Measurements from ENCODE around the gene ORM2. TPM values are rescaled to one million over a fixed set of nuclear protein-coding genes. Genes with fewer than 3 reads are reported as not detected.

Gene ORM2
- total RNA-seq, 2 donors from 2014 or later, result 0.59 to 0.80 TPM

DNA sequence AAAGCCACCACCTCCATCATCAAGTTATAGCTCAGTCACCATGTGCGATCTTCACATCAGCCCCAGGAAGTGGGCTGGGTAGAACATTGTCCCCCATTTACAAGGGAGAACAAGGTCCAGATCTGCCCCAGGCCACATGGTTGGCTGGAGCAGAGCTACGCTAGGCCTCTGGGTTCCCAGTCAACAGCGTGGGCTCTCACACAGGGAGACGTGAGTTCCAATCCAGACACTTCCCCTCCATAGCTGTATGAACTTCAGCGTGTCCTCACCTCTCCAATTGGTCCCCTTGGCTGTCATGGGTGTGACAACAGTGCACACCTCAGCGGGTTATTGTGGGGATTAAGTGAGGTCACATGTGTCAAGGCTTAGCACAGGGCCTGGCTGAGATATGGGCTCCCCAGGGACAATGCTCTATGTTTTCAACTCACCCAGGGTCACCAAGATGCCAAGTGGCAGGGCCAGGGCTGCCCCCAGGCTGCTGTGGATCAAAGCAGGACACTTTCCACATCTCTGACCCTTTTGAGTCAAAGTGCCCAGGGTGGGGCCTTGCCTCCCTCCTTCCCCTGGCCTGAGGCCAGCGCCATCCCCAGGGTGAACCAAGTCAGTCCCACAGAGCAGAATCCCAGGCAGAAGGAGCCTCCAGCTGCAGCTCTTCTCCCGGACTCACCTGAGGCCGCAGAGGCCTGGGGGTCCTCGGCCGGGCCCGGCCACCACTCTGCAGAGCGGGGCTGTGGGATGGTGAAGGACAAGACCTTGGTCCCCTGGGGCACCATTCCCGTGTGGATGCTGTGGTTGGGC is 38.3 kb downstream of the ORM2 start:
- Mint-ChIP-seq H3K36me3 (ENCODE audit: low read depth) (peaks cover 15% of the 10 kb centered on the region), H3K27ac (no peak overlapping the region), H3K4me1 (peaks cover 20% of the 10 kb centered on the region), H3K4me3 (no peak overlapping the region), H3K27me3 (ENCODE audit: insufficient read depth) (no peaks in the 10 kb centered on the region), H3K9me3 (no peaks in the 10 kb centered on the region)
- no peaks in the 10 kb centered on the region for H3K9me3 ChIP-seq (ENCODE audit: control insufficient read depth, low read length)
- peaks cover 6% of the 10 kb centered on the region for H3K4me1 ChIP-seq (ENCODE audit: control insufficient read depth, insufficient read depth, low read length)
- no peak overlapping the region for H3K27ac ChIP-seq (ENCODE audit: low read depth, low read length)
- DNase-seq, result no peak
- H3K9ac ChIP-seq (ENCODE audit: extremely low read depth, low read length, poor library complexity, severe bottlenecking), result no peak overlapping the region
- no peaks in the 10 kb centered on the region for H3K36me3 ChIP-seq (ENCODE audit: control insufficient read depth, insufficient read depth, low read length)
- TF ChIP-seq, protein P1, sequence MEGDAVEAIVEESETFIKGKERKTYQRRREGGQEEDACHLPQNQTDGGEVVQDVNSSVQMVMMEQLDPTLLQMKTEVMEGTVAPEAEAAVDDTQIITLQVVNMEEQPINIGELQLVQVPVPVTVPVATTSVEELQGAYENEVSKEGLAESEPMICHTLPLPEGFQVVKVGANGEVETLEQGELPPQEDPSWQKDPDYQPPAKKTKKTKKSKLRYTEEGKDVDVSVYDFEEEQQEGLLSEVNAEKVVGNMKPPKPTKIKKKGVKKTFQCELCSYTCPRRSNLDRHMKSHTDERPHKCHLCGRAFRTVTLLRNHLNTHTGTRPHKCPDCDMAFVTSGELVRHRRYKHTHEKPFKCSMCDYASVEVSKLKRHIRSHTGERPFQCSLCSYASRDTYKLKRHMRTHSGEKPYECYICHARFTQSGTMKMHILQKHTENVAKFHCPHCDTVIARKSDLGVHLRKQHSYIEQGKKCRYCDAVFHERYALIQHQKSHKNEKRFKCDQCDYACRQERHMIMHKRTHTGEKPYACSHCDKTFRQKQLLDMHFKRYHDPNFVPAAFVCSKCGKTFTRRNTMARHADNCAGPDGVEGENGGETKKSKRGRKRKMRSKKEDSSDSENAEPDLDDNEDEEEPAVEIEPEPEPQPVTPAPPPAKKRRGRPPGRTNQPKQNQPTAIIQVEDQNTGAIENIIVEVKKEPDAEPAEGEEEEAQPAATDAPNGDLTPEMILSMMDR (conservative IDR thresholded peaks at IDR 0.05), result no peak
- H3K4me3 ChIP-seq (ENCODE audit: low read length), result no peak overlapping the region
- no peaks in the 10 kb centered on the region for H3K27me3 ChIP-seq (ENCODE audit: control insufficient read depth, insufficient read depth, low read length, poor library complexity, severe bottlenecking)
- 92 to 95% methylated on average over 6 to 14 of the region's 14 CpGs for WGBS, 2 experiments (ENCODE audit: insufficient coverage in 1 of 2, insufficient read length in 1 of 2)

DNA sequence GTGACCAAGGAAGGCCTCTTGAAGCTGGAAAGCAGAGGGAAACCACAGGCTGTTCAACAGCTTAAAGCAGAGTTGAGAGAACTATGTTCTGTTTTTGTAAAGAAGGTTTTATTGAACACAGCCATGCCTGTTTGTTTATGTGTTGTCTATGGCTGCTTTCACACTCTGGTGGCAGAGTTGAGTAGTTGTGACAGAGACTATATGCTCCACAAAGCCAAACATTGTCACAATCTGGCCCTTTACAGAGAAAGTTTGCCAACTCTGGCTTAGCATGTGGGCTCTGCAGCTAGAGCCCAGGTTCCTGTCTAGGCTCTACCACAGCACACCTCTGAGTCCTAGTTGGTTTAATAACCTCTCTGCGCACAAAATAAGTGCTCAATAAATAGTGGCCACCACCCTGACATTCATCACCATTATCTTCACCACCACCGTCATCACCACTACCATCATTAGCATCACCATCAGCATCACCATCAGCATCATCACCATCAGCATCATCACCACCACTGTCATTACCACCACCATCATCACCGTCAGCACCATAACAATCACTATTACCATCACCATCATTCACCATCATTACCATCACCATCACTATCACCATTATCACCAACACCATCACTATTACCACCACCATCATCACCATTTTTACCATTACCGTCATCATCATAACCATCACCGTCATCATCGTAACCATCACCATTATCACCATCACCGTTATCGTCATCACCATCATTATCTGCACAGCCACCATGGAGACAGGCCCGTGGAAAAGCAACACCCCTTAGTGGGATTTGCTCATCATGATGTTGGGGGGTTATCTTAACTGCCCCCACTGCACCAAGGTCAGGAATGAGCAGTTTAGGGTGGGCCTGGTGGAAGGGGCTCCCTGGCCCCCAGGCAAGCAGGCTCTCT is 39.8 kb downstream of the ORM2 start:
- H3K4me3 Mint-ChIP-seq, result no peak overlapping the region
- Histone ChIP-seq H3K4me1 (ENCODE audit: control insufficient read depth, insufficient read depth, low read length) (peaks cover 6% of the 10 kb centered on the region), H3K9ac (ENCODE audit: extremely low read depth, low read length, poor library complexity, severe bottlenecking) (no peak overlapping the region), H3K27me3 (ENCODE audit: control insufficient read depth, insufficient read depth, low read length, poor library complexity, severe bottlenecking) (no peaks in the 10 kb centered on the region), H3K27ac (ENCODE audit: low read depth, low read length) (peak overlapping the region; percentile 75), H3K9me3 (ENCODE audit: control insufficient read depth, low read length) (no peaks in the 10 kb centered on the region), H3K4me3 (ENCODE audit: low read length) (no peak overlapping the region), H3K36me3 (ENCODE audit: control insufficient read depth, insufficient read depth, low read length) (no peaks in the 10 kb centered on the region)
- TF ChIP-seq, protein P1 (conservative IDR thresholded peaks at IDR 0.05), result no peak
- WGBS, 2 experiments (ENCODE audit: insufficient coverage in 1 of 2, insufficient read length in 1 of 2), result 80 to 95% methylated on average over 2 to 9 of the region's 9 CpGs
- H3K27ac Mint-ChIP-seq, result no peak overlapping the region
- no peak for DNase-seq
- H3K4me1 Mint-ChIP-seq, result peaks cover 20% of the 10 kb centered on the region
- peaks cover 8% of the 10 kb centered on the region for H3K36me3 Mint-ChIP-seq (ENCODE audit: low read depth)
- H3K27me3 Mint-ChIP-seq (ENCODE audit: insufficient read depth), result no peaks in the 10 kb centered on the region
- no peaks in the 10 kb centered on the region for H3K9me3 Mint-ChIP-seq

DNA sequence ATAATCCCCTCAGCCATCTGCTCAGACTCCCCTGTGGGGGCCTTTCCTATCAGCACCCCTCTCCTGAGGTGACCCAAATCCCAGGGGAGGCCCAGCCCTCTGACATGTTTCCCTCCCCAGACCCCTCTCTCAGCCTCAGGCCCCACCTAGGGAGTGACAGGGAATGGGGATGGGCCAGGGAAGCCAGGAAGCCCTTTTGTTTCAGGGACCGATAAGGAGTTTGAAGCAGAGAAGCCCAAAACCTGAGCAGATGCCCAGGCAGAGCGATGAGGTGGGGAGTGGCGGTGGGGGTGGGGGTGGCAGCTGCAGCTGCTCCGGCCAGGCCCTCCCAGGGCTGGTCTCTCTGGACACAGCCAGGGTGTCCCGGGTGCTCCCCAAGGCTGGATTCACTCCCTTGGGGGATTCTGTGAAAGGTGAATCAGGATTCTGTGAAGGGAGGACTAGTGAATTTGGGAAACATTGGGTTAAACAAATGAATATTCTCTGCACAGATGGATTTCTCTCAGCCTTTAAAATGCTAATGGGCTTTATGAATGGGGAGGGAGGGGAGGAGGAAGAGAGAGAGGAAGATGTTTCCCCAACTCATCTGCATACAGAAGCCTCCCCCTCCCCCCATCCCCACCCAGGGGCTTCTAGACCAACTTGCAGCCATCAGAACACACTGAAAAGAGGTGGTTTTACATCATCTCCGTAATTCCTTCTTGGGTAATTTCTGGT is 40.7 kb downstream of the ORM2 start:
- DNase-seq, result peak; percentile 68
- Histone ChIP-seq H3K9me3 (ENCODE audit: control insufficient read depth, low read length) (no peaks in the 10 kb centered on the region), H3K27me3 (ENCODE audit: control insufficient read depth, insufficient read depth, low read length, poor library complexity, severe bottlenecking) (no peaks in the 10 kb centered on the region), H3K4me3 (ENCODE audit: low read length) (no peak overlapping the region), H3K4me1 (ENCODE audit: control insufficient read depth, insufficient read depth, low read length) (peaks cover 6% of the 10 kb centered on the region), H3K36me3 (ENCODE audit: control insufficient read depth, insufficient read depth, low read length) (no peaks in the 10 kb centered on the region), H3K9ac (ENCODE audit: extremely low read depth, low read length, poor library complexity, severe bottlenecking) (no peak overlapping the region), H3K27ac (ENCODE audit: low read depth, low read length) (peak overlapping the region; percentile 75)
- TF ChIP-seq, protein P1 (conservative IDR thresholded peaks at IDR 0.05), result no peak
- Mint-ChIP-seq H3K27me3 (ENCODE audit: insufficient read depth) (no peaks in the 10 kb centered on the region), H3K36me3 (ENCODE audit: low read depth) (no peaks in the 10 kb centered on the region), H3K27ac (peak overlapping the region; percentile 74), H3K9me3 (no peaks in the 10 kb centered on the region), H3K4me1 (peaks cover 20% of the 10 kb centered on the region), H3K4me3 (no peak overlapping the region)
- WGBS, 2 experiments (ENCODE audit: insufficient coverage in 1 of 2, insufficient read length in 1 of 2), result 30 to 51% methylated on average over 5 to 6 of the region's 6 CpGs

All from endodermal cell (in vitro differentiated cells).